Activated naive CD8-positive, alpha-beta T cell treated with anti-CD3 and anti-CD28 coated beads, Interleukin-2, amount 50 U/mL, for 16 hours (primary cell): ENCODE measurements around the gene LHX4.
"Not testable (repeated sequence)": the region's sequence is repeated elsewhere in the genome, so short reads cannot be mapped to it uniquely, and the experiment has no call there.

Experiments
- DNase-seq: peaks from one replicate; pipeline ENCODE4 v3.0.0-alpha.2; 2020; ENCODE audit warnings: low read depth, low spot score

LHX4 gene

GRCh38 chr1:180197231-180197630 is 32.8 kb upstream of the LHX4 start:
- DNase-seq = no peak

- DNase-seq = no peak
Observed at GRCh38 chr1:180198196-180198595, 31.9 kb upstream of the LHX4 start.

- no peak for DNase-seq
Observed at GRCh38 chr1:180198611-180199010, 31.5 kb upstream of the LHX4 start.

GRCh38 chr1:180199018-180199417 is 31.0 kb upstream of the LHX4 start:
- no peak for DNase-seq

GRCh38 chr1:180201451-180202200 is 28.4 kb upstream of the LHX4 start:
- no peak for DNase-seq

- DNase-seq = not testable (repeated sequence)
Observed at GRCh38 chr1:180202588-180202987, 27.5 kb upstream of the LHX4 start.

- no peak for DNase-seq
Observed at GRCh38 chr1:180204231-180204630, 25.8 kb upstream of the LHX4 start.

- no peak for DNase-seq
Observed at GRCh38 chr1:180206581-180206980, 23.5 kb upstream of the LHX4 start.

GRCh38 chr1:180208264-180208663 is 21.8 kb upstream of the LHX4 start:
- no peak for DNase-seq

GRCh38 chr1:180210008-180210620 is 19.9 kb upstream of the LHX4 start:
- DNase-seq = no peak

GRCh38 chr1:180211156-180211859 is 18.8 kb upstream of the LHX4 start:
- no peak for DNase-seq

GRCh38 chr1:180211860-180212229 is 18.2 kb upstream of the LHX4 start:
- no peak for DNase-seq

GRCh38 chr1:180213401-180214170 is 16.5 kb upstream of the LHX4 start:
- no peak for DNase-seq

GRCh38 chr1:180215856-180216625 is 14.0 kb upstream of the LHX4 start:
- no peak for DNase-seq

GRCh38 chr1:180217006-180217405 is 13.1 kb upstream of the LHX4 start:
- no peak for DNase-seq

GRCh38 chr1:180218806-180219765 is 11.0 kb upstream of the LHX4 start:
- no peak for DNase-seq

- no peak for DNase-seq
Observed at GRCh38 chr1:180219776-180220175, 10.3 kb upstream of the LHX4 start.

- DNase-seq = no peak
Observed at GRCh38 chr1:180221462-180221861, 8.6 kb upstream of the LHX4 start.

GRCh38 chr1:180224902-180225301 is 5.2 kb upstream of the LHX4 start:
- DNase-seq = no peak

- no peak for DNase-seq
Observed at GRCh38 chr1:180225403-180225802, 4.7 kb upstream of the LHX4 start.
